ENCODE measurements around the gene EMILIN2.
"Not testable (repeated sequence)": the region's sequence is repeated elsewhere in the genome, so short reads cannot be mapped to it uniquely, and the experiment has no call there.

The EMILIN2 gene

DNA sequence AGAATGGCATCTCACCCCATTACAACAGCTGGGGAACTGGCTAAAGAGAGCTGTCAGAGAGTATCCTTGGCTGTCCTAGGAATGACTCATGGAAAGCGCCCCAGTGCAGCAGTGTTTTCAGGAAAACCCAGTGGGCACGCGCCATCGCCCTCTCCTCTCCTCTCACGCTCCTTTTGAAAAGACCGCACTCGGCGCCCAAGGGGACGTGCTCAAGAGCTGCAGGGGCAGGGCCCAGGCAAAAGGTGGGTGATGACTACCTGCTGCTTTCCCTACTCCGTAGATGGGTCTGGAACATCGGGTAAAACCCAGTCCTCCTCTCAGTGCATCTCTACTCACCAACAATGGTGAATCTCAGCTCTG, 68.1 kb downstream of the EMILIN2 start:
- Histone ChIP-seq H3K27ac (no peak overlapping the region), H3K36me3 (peaks cover 53 to 88% (median 59%) of the 10 kb centered on the region in 3 donors)

DNA sequence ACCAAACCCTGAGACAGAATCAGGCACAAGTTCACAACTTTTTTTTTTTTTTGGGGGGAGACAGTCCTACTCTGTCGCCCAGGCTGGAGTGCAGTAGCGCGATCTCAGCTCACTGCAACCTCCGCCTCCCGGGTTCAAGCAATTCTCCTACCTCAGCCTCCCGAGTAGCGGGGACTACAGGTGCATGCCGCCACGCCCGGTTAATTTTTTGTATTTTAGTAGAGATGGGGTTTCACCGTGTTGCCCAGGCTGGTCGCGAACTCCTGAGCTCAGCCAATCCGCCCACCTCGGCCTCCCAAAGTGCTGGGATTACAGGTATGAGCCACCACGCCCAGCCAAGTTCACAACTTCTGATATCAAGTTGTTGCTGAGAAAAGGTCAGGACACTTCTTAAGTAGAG, 68.7 kb downstream of the EMILIN2 start:
- peaks cover 0 to 12% (median 3%) of the 10 kb centered on the region in 4 donors for H3K4me1 ChIP-seq
- DNase-seq; H3K9me3 ChIP-seq; H3K27me3 ChIP-seq; H3K4me3 ChIP-seq; intact Hi-C loops (cut with DNase I; ENCODE audit: low total_unique reads); H3K27ac ChIP-seq: not testable (repeated sequence)
- H3K36me3 ChIP-seq, result peaks cover 59 to 88% (median 65%) of the 10 kb centered on the region in 3 donors

More for the DNA sequence above, 68.1 kb downstream of the EMILIN2 start:
- DNase-seq, result no peak
- peaks cover 0 to 12% (median 3%) of the 10 kb centered on the region in 4 donors for H3K4me1 ChIP-seq
- H3K27me3 ChIP-seq, result no peaks in the 10 kb centered on the region
- intact Hi-C loops (cut with DNase I; ENCODE audit: low total_unique reads), result no loop called here
- TF ChIP-seq, protein P1, sequence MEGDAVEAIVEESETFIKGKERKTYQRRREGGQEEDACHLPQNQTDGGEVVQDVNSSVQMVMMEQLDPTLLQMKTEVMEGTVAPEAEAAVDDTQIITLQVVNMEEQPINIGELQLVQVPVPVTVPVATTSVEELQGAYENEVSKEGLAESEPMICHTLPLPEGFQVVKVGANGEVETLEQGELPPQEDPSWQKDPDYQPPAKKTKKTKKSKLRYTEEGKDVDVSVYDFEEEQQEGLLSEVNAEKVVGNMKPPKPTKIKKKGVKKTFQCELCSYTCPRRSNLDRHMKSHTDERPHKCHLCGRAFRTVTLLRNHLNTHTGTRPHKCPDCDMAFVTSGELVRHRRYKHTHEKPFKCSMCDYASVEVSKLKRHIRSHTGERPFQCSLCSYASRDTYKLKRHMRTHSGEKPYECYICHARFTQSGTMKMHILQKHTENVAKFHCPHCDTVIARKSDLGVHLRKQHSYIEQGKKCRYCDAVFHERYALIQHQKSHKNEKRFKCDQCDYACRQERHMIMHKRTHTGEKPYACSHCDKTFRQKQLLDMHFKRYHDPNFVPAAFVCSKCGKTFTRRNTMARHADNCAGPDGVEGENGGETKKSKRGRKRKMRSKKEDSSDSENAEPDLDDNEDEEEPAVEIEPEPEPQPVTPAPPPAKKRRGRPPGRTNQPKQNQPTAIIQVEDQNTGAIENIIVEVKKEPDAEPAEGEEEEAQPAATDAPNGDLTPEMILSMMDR (IDR thresholded peaks at IDR 0.05), result no peak
- H3K4me3 ChIP-seq, result no peak overlapping the region
- H3K9me3 ChIP-seq, result no peaks in the 10 kb centered on the region

DNA sequence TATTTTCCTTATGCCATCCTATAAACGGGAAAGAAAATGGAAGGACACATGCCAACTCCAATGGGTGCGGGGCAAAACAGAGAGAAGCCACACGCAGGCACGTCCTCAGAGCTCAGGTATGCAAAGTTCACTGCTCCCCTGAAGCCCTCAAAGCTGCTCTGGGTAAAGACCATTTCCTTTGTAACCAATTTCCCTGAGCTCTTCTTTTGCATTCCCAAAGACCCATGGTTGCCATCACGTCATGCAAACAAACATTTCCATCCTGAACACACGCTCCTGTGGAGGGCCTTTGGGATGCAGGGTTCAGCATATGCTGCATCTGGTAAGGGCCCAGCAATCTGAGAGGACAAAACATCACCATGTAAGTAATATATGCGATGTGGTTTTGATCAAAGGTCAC, 69.4 kb downstream of the EMILIN2 start:
- no peak overlapping the region for H3K4me3 ChIP-seq
- H3K4me1 ChIP-seq, result peaks cover 0 to 12% (median 3%) of the 10 kb centered on the region in 4 donors
- peaks cover 66 to 88% (median 66%) of the 10 kb centered on the region in 3 donors for H3K36me3 ChIP-seq
- DNase-seq, result no peak
- no peak overlapping the region for H3K27ac ChIP-seq
- TF ChIP-seq, protein P1 (IDR thresholded peaks at IDR 0.05), result no peak
- no peaks in the 10 kb centered on the region for H3K27me3 ChIP-seq
- intact Hi-C loops (cut with DNase I; ENCODE audit: low total_unique reads), result no loop called here
- H3K9me3 ChIP-seq, result no peaks in the 10 kb centered on the region

DNA sequence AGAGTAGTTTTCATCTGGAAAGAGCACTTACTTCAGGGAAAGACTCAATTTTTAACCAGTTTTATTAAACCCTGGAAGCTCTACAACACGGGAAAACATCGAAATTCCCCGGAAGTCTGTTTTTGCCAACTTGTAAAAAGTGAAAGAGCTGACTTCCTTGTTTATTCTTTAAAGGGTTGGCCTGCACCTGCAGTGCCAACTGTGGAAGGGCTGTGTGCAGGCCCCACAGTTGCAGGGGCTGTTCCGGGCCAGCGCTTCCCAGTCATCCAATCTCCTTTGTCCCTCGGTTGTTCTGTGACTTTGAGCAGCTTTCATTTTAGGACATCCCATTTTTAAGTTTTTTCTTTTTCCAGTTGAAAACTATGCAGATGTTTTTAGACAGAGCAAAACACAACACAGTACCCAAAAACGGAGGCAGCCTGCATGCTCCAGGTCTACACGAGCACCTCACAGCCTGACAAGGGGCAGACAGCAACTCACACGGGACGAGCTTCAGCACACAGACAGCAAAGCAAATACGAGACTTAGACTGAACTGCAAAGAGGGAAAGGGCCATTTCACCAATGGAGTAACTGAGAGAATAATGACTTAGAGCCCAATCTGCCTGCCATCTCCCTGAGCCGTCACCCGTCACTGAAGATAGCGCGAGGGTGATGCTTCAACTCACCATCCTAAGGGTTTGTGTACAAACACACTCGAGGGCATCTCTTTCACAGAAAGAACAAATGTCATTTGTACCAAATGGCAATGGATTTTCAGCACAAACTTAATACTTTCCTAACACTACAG, 70.6 kb downstream of the EMILIN2 start:
- Histone ChIP-seq H3K4me3 (no peak overlapping the region), H3K36me3 (peaks cover 72 to 90% (median 79%) of the 10 kb centered on the region in 3 donors), H3K4me1 (peaks cover 0 to 12% (median 3%) of the 10 kb centered on the region in 4 donors), H3K27me3 (no peaks in the 10 kb centered on the region), H3K27ac (peak overlapping the region in 1 of 2 donors; percentile 6), H3K9me3 (no peaks in the 10 kb centered on the region)
- intact Hi-C loops (cut with DNase I; ENCODE audit: low total_unique reads), result no loop called here
- no peak for DNase-seq
- TF ChIP-seq, protein P1 (IDR thresholded peaks at IDR 0.05), result no peak

DNA sequence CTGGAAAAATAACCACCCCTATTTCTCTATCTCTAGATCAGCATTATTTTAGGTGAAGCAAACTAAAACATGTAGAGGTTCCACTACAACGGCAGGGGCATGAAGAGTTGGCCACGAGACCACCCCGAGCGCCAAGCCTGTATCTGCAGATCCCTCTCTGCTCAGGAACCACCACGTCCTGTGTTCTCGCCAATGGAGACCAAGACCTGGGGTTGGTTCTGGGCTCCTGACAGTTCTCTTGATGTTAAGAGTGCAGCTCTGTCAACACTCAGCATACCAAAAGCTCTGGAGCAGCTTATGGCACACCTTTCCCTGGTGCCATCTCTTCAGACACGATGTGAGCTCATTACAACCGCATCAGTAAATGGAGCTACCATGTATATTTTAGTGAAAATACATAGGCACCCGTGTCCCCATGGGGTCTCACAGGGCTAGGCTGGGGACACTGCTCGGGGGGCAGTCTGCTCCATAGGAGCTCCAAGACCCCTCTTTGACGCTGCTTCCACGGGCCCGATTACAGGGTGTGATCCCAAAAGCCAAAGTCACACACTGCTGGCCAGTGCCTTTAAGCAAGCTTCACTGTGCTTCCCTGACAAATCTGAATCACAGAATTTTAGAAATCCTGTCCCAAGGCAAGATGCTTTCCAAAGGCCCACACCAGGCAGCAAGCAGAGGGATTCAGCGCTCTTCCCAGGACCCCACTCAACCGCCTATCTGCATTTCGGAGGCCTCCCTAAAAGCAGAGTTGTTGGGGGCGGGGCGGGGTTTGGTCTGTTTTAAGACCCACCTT, 72.2 kb downstream of the EMILIN2 start:
- no peaks in the 10 kb centered on the region for H3K9me3 ChIP-seq
- no peak for DNase-seq
- peaks cover 72 to 90% (median 74%) of the 10 kb centered on the region in 3 donors for H3K36me3 ChIP-seq
- no peaks in the 10 kb centered on the region for H3K27me3 ChIP-seq
- H3K4me3 ChIP-seq, result no peak overlapping the region
- peaks cover 0 to 12% (median 3%) of the 10 kb centered on the region in 4 donors for H3K4me1 ChIP-seq
- TF ChIP-seq, protein P1 (IDR thresholded peaks at IDR 0.05), result no peak
- intact Hi-C loops (cut with DNase I; ENCODE audit: low total_unique reads), result no loop called here
- H3K27ac ChIP-seq, result no peak overlapping the region

DNA sequence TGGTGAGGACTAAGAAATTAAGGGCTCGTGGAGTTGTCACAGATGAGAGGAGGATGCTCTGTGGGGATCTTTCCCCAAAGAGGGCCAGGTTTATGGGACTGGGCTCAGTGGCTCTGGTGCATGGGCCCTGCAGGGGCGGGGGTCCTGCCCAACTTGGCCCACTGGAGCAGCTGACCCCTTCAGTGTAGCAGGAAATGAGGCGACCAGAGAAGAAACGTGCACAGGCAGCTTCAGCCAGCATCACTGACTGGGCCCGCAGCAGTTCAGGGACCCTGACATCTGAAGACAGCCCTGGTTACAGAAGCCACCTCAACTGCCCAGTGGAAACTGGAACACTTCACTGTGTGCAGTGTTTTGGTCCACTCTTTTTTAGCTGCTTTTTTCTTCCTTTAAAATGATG, 72.8 kb downstream of the EMILIN2 start:
- no peak overlapping the region for H3K4me3 ChIP-seq
- TF ChIP-seq, protein P1 (IDR thresholded peaks at IDR 0.05), result no peak
- H3K27ac ChIP-seq, result no peak overlapping the region
- intact Hi-C loops (cut with DNase I; ENCODE audit: low total_unique reads), result no loop called here
- H3K9me3 ChIP-seq, result no peaks in the 10 kb centered on the region
- peaks cover 0 to 12% (median 3%) of the 10 kb centered on the region in 4 donors for H3K4me1 ChIP-seq
- DNase-seq, result no peak
- H3K27me3 ChIP-seq, result no peaks in the 10 kb centered on the region
- peaks cover 72 to 90% (median 74%) of the 10 kb centered on the region in 3 donors for H3K36me3 ChIP-seq
